ENCODE measurements around the gene PLCB1.

- no peak for TF ChIP-seq TAF1 (IDR thresholded peaks at IDR 0.05; ENCODE audit: borderline replicate concordance, insufficient read depth, low read length)
- TF ChIP-seq POLR2AphosphoS5 (IDR thresholded peaks at IDR 0.05; ENCODE audit: low read depth, low read length) = no peak
- TF ChIP-seq FOXP2 (optimal IDR thresholded peaks at IDR 0.05; ENCODE audit: borderline replicate concordance, extremely low read depth, extremely low read length, insufficient read depth) = no peak
- TF ChIP-seq REST (IDR thresholded peaks at IDR 0.05; ENCODE audit: insufficient read depth in 1 of 2, low read depth in 2 of 2, low read length in 2 of 2) = no peak
Observed at GRCh38 chr20:8645326-8645725, 513.3 kb downstream of the PLCB1 start.
